HCT116 (cell line): ENCODE measurements around the gene GRB10. TPM values are rescaled to one million over a fixed set of nuclear protein-coding genes. Genes with fewer than 3 reads are reported as not detected.

ENCODE experiments used
- ATAC-seq: fragments of 200-7000 bp; cut with Tn5 transposase; 2 replicates; pipeline ENCODE4 v1.9.1; 2020; ENCODE audit warnings: mild to moderate bottlenecking, moderate library complexity
- BruUV-seq: library from RNA; stranded (reverse); fragments of 400-500 nt; replicated peaks from 2 replicates; lab custom pipeline; 2021; lab: Mats Ljungman, UMichigan
- CTCF ChIA-PET: fragments of 300-600 bp; sonication (Branson Sonifier 250); formaldehyde crosslinking; loops from one replicate; lab custom pipeline; 2021; ENCODE audit warnings: antibody characterized with exemption; lab: Charles Lee
- POLR2A ChIA-PET: fragments of 300-600, 350-600 bp; sonication (Branson Sonifier 250); formaldehyde crosslinking; loops from one replicate; lab custom pipeline; 2021; ENCODE audit warnings: antibody characterized with exemption; lab: Charles Lee
- RAD21 ChIA-PET, 2 experiments: fragments of 300-600 bp; sonication (Branson Sonifier 250); formaldehyde crosslinking; loops; one replicate each; lab custom pipeline; 2023; ENCODE audit warnings: low total read pairs in 2 of 2; ENCODE audit not compliant: uncharacterized antibody in 2 of 2, unreplicated experiment in 2 of 2, low non-redundant PET in 1 of 2; lab: Charles Lee
- DNase-seq: peaks from one replicate; pipeline ENCODE4 v3.0.0-alpha.2; 2010; ENCODE audit warnings: low read depth, low spot score
- H2AFZ ChIP-seq: fragments of 200-600 bp; shearing (Covaris generic), sonication (generic); 2 replicates; pipeline ENCODE4 v1.6.1; 2017; ENCODE audit warnings: low read depth, mixed run types, mixed read lengths, antibody characterized with exemption, low read length; ENCODE audit not compliant: poor library complexity, severe bottlenecking
- H3K27ac ChIP-seq: 2 replicates; pipeline ENCODE4 v1.5.1; 2012; ENCODE audit warnings: low read depth, low read length
- H3K27me3 ChIP-seq: fragments of 200-600 bp; sonication (generic); 2 replicates; pipeline ENCODE4 v1.6.1; 2016; ENCODE audit warnings: mixed run types, low read length, mixed read lengths; ENCODE audit not compliant: insufficient read depth
- H3K36me3 ChIP-seq, 2 experiments: fragments of 200-500 bp in 1 of 2; fragments of 200-600 bp in 1 of 2; sonication (Bioruptor generic) in 1 of 2; sonication (generic) in 1 of 2; 2 replicates each; pipeline versions ENCODE4 v1.5.1 to v1.6.1; 2014 to 2016; ENCODE audit warnings: low read length in 2 of 2, inconsistent platforms in 1 of 2, mixed read lengths in 1 of 2, mixed run types in 1 of 2; ENCODE audit not compliant: insufficient read depth in 2 of 2, control insufficient read depth in 1 of 2
- H3K4me1 ChIP-seq, 2 experiments: fragments of 200-600 bp in 1 of 2; sonication (generic) in 1 of 2; 2 replicates each; pipeline versions ENCODE4 v1.5.1 to v1.6.1; 2012 to 2017; ENCODE audit warnings: low read length in 2 of 2, inconsistent platforms in 1 of 2, mild to moderate bottlenecking in 1 of 2, mixed read lengths in 1 of 2, mixed run types in 1 of 2, moderate library complexity in 1 of 2; ENCODE audit not compliant: insufficient read depth in 2 of 2, control insufficient read depth in 1 of 2
- H3K4me2 ChIP-seq: fragments of 200-600 bp; sonication (generic); 2 replicates; pipeline ENCODE4 v1.6.1; 2017; ENCODE audit warnings: mixed run types, low read length, mixed read lengths
- H3K4me3 ChIP-seq, 2 experiments: fragments of 200-600 bp in 1 of 2; sonication (generic) in 1 of 2; replicated peaks in 1 of 2; 2 replicates each; pipeline ENCODE4 v1.5.1; 2011 to 2016; ENCODE audit warnings: low read length in 2 of 2, control low read depth in 1 of 2, low read depth in 1 of 2, mild to moderate bottlenecking in 1 of 2, mixed read lengths in 1 of 2, mixed run types in 1 of 2
- H3K79me2 ChIP-seq: fragments of 200-600 bp; sonication (generic); 2 replicates; pipeline ENCODE4 v1.6.1; 2017; ENCODE audit warnings: mild to moderate bottlenecking, mixed run types, low read length, moderate library complexity, mixed read lengths; ENCODE audit not compliant: insufficient read depth
- H3K9ac ChIP-seq: fragments of 200-600 bp; sonication (generic); 2 replicates; pipeline ENCODE4 v1.6.1; 2016; ENCODE audit warnings: low read length, mixed read lengths
- H3K9me2 ChIP-seq: fragments of 200-600 bp; sonication (generic), shearing (Covaris generic); 2 replicates; pipeline ENCODE4 v1.6.1; 2017; ENCODE audit warnings: mixed run types, mild to moderate bottlenecking, moderate library complexity; ENCODE audit not compliant: insufficient read depth
- H3K9me3 ChIP-seq, 2 experiments: fragments of 200-500 bp in 1 of 2; fragments of 200-600 bp in 1 of 2; sonication (Bioruptor generic) in 1 of 2; sonication (generic) in 1 of 2; 2 replicates each; pipeline ENCODE4 v1.6.1; 2014 to 2017; ENCODE audit warnings: low read length in 2 of 2, mixed read lengths in 2 of 2, inconsistent platforms in 1 of 2, low read depth in 1 of 2, mild to moderate bottlenecking in 1 of 2, mixed run types in 1 of 2, moderate library complexity in 1 of 2; ENCODE audit not compliant: control insufficient read depth in 1 of 2, insufficient read depth in 1 of 2
- H4K20me1 ChIP-seq: fragments of 200-600 bp; sonication (generic), shearing (Covaris generic); 2 replicates; pipeline ENCODE4 v1.6.1; 2017; ENCODE audit warnings: mixed run types, mild to moderate bottlenecking, moderate library complexity; ENCODE audit not compliant: insufficient read depth
- CBX3 ChIP-seq: IDR thresholded peaks from 2 replicates; pipeline ENCODE4 v1.6.1; 2012; ENCODE audit warnings: low read depth
- SRF ChIP-seq: IDR thresholded peaks from 2 replicates; pipeline ENCODE4 v1.6.1; 2012; ENCODE audit warnings: low read depth
- TCF7L2 ChIP-seq: IDR thresholded peaks from 2 replicates; pipeline ENCODE4 v1.7.0; 2011; ENCODE audit warnings: borderline replicate concordance, inconsistent platforms; ENCODE audit not compliant: insufficient read depth, insufficient read length; ENCODE audit errors: extremely low read depth
- YY1 ChIP-seq: IDR thresholded peaks from 2 replicates; pipeline ENCODE4 v1.6.1; 2011; ENCODE audit warnings: low read length, low read depth, moderate library complexity, mild to moderate bottlenecking; ENCODE audit not compliant: insufficient replicate concordance; ENCODE audit errors: extremely low read depth
- ZNF274 ChIP-seq: fragments of 200-500 bp; sonication (Bioruptor generic); IDR thresholded peaks from 2 replicates; pipeline ENCODE4 v1.6.1; 2014; ENCODE audit warnings: mild to moderate bottlenecking, low read depth, low read length, inconsistent platforms
- intact Hi-C: fragments of 100-400 bp; cut with micrococcal nuclease; formaldehyde crosslinking; loops from 2 replicates; pipeline ENCODE4 v1.10.0; 2022
- total RNA-seq: library from RNA; stranded (reverse); gene quantifications from one replicate; pipeline ENCODE4 v1.2.1, GENCODE V29; 2021; ENCODE audit not compliant: unreplicated experiment
- TF ChIP-seq, protein P1 (sequence below): IDR thresholded peaks from 2 replicates; pipeline ENCODE4 v1.6.1; 2011; ENCODE audit warnings: mild to moderate bottlenecking, low read length, moderate library complexity; ENCODE audit not compliant: insufficient replicate concordance; ENCODE audit errors: extremely low read depth
- TF ChIP-seq, protein P2 (sequence below): IDR thresholded peaks from 2 replicates; pipeline ENCODE4 v1.6.1; 2012; ENCODE audit warnings: low read depth

The GRB10 gene
- total RNA-seq, 1 experiment from 2014 or later, result 37.3 TPM

DNA sequence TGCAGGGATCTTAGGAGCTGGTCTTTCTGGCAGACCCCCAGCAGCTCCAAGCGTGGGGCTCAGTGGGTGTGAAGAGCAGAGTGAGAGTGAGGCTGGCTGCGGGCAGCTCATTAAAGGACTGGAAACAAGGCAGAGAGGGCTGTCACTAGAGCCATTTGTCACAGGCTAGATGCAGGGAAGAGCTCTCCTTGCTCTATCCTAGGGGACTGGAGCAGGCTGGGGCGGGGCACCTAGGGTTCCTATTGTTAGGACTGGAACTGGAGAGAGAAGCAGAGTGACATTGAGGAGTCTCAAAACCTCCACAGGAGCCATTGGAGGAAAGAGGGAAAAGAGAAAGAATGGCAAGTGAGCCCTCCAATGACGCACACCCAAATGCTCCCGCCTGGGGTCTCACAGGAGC lies 216.7 kb downstream of the GRB10 start:
- Histone ChIP-seq H3K4me3 (no peak overlapping the region), H3K79me2 (no peaks in the 10 kb centered on the region), H3K9me3 (no peaks in the 10 kb centered on the region), H4K20me1 (no peaks in the 10 kb centered on the region), H3K27me3 (peaks cover 16% of the 10 kb centered on the region), H3K4me2 (no peak overlapping the region), H3K9me2 (no peaks in the 10 kb centered on the region), H3K36me3 (no peaks in the 10 kb centered on the region), H3K9ac (no peak overlapping the region), H2AFZ (no peak overlapping the region), H3K27ac (no peak overlapping the region), H3K4me1 (no peaks in the 10 kb centered on the region)
- CTCF ChIA-PET, result no interaction called here
- ATAC-seq (no peak), DNase-seq (no peak)
- RAD21 ChIA-PET, result no interaction called here
- intact Hi-C loops, result no loop called here
- TF ChIP-seq TCF7L2, result no peak
- no peak for TF ChIP-seq CBX3
- TF ChIP-seq YY1, result no peak
- TF ChIP-seq, protein P1, sequence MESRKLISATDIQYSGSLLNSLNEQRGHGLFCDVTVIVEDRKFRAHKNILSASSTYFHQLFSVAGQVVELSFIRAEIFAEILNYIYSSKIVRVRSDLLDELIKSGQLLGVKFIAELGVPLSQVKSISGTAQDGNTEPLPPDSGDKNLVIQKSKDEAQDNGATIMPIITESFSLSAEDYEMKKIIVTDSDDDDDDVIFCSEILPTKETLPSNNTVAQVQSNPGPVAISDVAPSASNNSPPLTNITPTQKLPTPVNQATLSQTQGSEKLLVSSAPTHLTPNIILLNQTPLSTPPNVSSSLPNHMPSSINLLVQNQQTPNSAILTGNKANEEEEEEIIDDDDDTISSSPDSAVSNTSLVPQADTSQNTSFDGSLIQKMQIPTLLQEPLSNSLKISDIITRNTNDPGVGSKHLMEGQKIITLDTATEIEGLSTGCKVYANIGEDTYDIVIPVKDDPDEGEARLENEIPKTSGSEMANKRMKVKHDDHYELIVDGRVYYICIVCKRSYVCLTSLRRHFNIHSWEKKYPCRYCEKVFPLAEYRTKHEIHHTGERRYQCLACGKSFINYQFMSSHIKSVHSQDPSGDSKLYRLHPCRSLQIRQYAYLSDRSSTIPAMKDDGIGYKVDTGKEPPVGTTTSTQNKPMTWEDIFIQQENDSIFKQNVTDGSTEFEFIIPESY, result no peak
- TF ChIP-seq SRF, result no peak
- POLR2A ChIA-PET, result no interaction called here
- no TSS peak for BruUV-seq

DNA sequence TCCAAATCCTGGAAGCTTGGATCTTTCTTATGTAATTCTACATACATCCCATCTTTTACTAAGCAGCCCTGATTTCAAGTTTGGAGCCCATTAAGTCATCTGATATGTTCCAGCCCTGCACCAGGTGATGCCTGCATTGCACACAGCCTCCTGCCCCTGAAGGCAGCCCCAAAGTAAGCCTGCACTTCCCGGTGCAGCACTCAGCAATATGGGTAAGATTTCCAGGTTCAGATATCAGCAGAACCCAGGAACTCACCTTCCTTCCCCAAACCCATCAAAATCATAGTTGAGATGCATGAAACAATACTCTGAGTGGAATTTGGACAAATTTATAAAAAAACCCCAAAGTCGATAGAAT lies 217.2 kb downstream of the GRB10 start:
- H3K27ac ChIP-seq, result no peak overlapping the region
- POLR2A ChIA-PET, result no interaction called here
- H3K9me3 ChIP-seq, result no peaks in the 10 kb centered on the region
- peaks cover 16% of the 10 kb centered on the region for H3K27me3 ChIP-seq
- no peak overlapping the region for H3K9ac ChIP-seq
- H3K79me2 ChIP-seq, result no peaks in the 10 kb centered on the region
- BruUV-seq, result no TSS peak
- H2AFZ ChIP-seq, result no peak overlapping the region
- no peak overlapping the region for H3K4me2 ChIP-seq
- TF ChIP-seq TCF7L2 (no peak), ZNF274 (no peak)
- TF ChIP-seq, protein P2, sequence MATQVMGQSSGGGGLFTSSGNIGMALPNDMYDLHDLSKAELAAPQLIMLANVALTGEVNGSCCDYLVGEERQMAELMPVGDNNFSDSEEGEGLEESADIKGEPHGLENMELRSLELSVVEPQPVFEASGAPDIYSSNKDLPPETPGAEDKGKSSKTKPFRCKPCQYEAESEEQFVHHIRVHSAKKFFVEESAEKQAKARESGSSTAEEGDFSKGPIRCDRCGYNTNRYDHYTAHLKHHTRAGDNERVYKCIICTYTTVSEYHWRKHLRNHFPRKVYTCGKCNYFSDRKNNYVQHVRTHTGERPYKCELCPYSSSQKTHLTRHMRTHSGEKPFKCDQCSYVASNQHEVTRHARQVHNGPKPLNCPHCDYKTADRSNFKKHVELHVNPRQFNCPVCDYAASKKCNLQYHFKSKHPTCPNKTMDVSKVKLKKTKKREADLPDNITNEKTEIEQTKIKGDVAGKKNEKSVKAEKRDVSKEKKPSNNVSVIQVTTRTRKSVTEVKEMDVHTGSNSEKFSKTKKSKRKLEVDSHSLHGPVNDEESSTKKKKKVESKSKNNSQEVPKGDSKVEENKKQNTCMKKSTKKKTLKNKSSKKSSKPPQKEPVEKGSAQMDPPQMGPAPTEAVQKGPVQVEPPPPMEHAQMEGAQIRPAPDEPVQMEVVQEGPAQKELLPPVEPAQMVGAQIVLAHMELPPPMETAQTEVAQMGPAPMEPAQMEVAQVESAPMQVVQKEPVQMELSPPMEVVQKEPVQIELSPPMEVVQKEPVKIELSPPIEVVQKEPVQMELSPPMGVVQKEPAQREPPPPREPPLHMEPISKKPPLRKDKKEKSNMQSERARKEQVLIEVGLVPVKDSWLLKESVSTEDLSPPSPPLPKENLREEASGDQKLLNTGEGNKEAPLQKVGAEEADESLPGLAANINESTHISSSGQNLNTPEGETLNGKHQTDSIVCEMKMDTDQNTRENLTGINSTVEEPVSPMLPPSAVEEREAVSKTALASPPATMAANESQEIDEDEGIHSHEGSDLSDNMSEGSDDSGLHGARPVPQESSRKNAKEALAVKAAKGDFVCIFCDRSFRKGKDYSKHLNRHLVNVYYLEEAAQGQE, result no peak
- H3K9me2 ChIP-seq, result no peaks in the 10 kb centered on the region
- CTCF ChIA-PET, result no interaction called here
- H4K20me1 ChIP-seq, result no peaks in the 10 kb centered on the region
- intact Hi-C loops, result no loop called here
- no peak for ATAC-seq
- RAD21 ChIA-PET, result no interaction called here
- no peak for DNase-seq
- no peaks in the 10 kb centered on the region for H3K36me3 ChIP-seq
- no peak overlapping the region for H3K4me3 ChIP-seq
- H3K4me1 ChIP-seq, result no peaks in the 10 kb centered on the region
